Osteocyte (in vitro differentiated cells): ENCODE measurements around the gene DUOXA1. TPM values are rescaled to one million over a fixed set of nuclear protein-coding genes. Genes with fewer than 3 reads are reported as not detected.

Experiments
- DNase-seq: peaks from one replicate; pipeline ENCODE4 v3.0.0; 2021; ENCODE audit warnings: mixed read lengths; ENCODE audit not compliant: unreplicated experiment; ENCODE audit errors: extremely low spot score
- H3K27ac Mint-ChIP-seq: one replicate; pipeline ENCODE4 v1.8.0; 2021; ENCODE audit warnings: mild to moderate bottlenecking, mixed read lengths; ENCODE audit not compliant: unreplicated experiment
- H3K27me3 Mint-ChIP-seq: one replicate; pipeline ENCODE4 v1.8.0; 2021; ENCODE audit warnings: mixed read lengths; ENCODE audit not compliant: unreplicated experiment
- H3K36me3 Mint-ChIP-seq: one replicate; pipeline ENCODE4 v1.8.0; 2021; ENCODE audit warnings: mixed read lengths; ENCODE audit not compliant: unreplicated experiment
- H3K4me1 Mint-ChIP-seq: one replicate; pipeline ENCODE4 v1.8.0; 2021; ENCODE audit warnings: mixed read lengths; ENCODE audit not compliant: unreplicated experiment
- H3K4me3 Mint-ChIP-seq: one replicate; pipeline ENCODE4 v1.8.0; 2021; ENCODE audit warnings: mild to moderate bottlenecking, moderate library complexity, mixed read lengths; ENCODE audit not compliant: unreplicated experiment
- H3K9me3 Mint-ChIP-seq: one replicate; pipeline ENCODE4 v1.8.0; 2021; ENCODE audit warnings: mixed read lengths; ENCODE audit not compliant: unreplicated experiment
- long read RNA-seq: library from polyadenylated mRNA; unstranded; transcript quantifications from one replicate; pipeline ENCODE4 v2.0.0, GENCODE V29; 2021
- total RNA-seq: library from RNA; stranded (reverse); gene quantifications from 2 replicates; pipeline ENCODE4 v1.2.1, GENCODE V29; 2021
- TF ChIP-seq, protein P1 (sequence below): fragments of 200-600 bp; sonication (generic); IDR thresholded peaks from 2 replicates; pipeline ENCODE4 v1.5.0; 2021; ENCODE audit warnings: antibody characterized with exemption, mild to moderate bottlenecking, moderate library complexity

The DUOXA1 gene, protein sequence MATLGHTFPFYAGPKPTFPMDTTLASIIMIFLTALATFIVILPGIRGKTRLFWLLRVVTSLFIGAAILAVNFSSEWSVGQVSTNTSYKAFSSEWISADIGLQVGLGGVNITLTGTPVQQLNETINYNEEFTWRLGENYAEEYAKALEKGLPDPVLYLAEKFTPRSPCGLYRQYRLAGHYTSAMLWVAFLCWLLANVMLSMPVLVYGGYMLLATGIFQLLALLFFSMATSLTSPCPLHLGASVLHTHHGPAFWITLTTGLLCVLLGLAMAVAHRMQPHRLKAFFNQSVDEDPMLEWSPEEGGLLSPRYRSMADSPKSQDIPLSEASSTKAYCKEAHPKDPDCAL
- total RNA-seq: not detected in 2 replicates
- long read RNA-seq: 0 reads

DNA sequence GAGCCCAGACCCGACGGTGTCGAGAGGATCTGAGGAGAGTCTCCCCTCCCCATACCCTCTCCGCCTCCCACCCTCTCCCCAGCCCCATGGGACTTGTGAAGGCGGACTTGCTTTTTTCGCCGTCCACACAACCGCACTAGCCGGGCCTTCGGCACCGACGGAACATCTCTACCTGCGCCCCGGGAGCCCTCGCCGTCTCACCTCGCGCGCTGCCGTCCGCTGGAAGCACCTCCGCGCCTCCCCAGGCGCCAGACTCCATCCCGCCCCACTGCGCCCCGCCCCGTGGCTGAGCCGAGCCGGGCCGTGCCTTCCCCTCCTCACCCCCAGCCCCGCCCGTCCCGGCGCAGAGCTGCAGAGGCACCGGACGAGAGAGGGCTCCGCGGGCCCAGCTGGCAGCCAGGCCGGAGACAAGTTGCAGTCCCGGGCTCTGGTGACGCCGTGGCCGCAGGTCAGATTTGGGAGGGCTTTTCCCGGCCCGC lies at the start of gene DUOXA1, which contains the start of gene DUOX1:
Gene DUOXA1, minus strand, starts transcription at position 229 of the 479 bp plus-strand sequence. CDS start 6,865 bp downstream, outside the sequence.
Gene DUOX1, plus strand, starts transcription at position 344 of the 479 bp plus-strand sequence. CDS start 1,973 bp downstream, outside the sequence.
- Mint-ChIP-seq H3K4me3 (no peak within 1 kb of the TSS), H3K36me3 (no peaks in the 10 kb centered on the region), H3K27me3 (peaks cover 82% of the 10 kb centered on the region), H3K27ac (no peak within 1 kb of the TSS), H3K4me1 (peaks cover 7% of the 10 kb centered on the region), H3K9me3 (no peaks in the 10 kb centered on the region)
- DNase-seq: no peak
- TF ChIP-seq, protein P1, sequence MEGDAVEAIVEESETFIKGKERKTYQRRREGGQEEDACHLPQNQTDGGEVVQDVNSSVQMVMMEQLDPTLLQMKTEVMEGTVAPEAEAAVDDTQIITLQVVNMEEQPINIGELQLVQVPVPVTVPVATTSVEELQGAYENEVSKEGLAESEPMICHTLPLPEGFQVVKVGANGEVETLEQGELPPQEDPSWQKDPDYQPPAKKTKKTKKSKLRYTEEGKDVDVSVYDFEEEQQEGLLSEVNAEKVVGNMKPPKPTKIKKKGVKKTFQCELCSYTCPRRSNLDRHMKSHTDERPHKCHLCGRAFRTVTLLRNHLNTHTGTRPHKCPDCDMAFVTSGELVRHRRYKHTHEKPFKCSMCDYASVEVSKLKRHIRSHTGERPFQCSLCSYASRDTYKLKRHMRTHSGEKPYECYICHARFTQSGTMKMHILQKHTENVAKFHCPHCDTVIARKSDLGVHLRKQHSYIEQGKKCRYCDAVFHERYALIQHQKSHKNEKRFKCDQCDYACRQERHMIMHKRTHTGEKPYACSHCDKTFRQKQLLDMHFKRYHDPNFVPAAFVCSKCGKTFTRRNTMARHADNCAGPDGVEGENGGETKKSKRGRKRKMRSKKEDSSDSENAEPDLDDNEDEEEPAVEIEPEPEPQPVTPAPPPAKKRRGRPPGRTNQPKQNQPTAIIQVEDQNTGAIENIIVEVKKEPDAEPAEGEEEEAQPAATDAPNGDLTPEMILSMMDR: no peak

DNA sequence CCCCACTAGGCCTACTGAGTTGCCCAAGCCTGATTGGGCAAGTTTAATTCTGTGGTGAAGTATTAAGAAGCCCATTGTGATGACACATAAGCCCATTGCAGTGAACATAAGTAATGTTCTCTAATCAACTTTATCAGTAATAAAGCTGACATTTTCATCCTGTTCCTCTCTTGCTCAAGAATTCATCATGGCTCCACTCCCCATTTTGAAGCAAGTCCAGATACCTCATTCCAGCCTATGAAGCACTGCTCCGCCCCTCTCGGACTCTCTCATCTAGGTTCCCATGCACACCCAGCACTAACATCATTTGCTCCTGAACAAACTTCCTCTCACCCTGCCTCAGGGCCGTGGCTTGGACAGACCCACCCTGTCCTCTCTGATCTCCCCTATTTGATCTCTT lies 47.6 kb upstream of the DUOXA1 start:
- TF ChIP-seq, protein P1: no peak
- H3K4me3 Mint-ChIP-seq: no peak overlapping the region
- no peaks in the 10 kb centered on the region for H3K27me3 Mint-ChIP-seq
- H3K9me3 Mint-ChIP-seq: no peaks in the 10 kb centered on the region
- H3K36me3 Mint-ChIP-seq: peaks cover 14% of the 10 kb centered on the region
- no peak for DNase-seq
- no peak overlapping the region for H3K27ac Mint-ChIP-seq
- peaks cover 12% of the 10 kb centered on the region for H3K4me1 Mint-ChIP-seq

DNA sequence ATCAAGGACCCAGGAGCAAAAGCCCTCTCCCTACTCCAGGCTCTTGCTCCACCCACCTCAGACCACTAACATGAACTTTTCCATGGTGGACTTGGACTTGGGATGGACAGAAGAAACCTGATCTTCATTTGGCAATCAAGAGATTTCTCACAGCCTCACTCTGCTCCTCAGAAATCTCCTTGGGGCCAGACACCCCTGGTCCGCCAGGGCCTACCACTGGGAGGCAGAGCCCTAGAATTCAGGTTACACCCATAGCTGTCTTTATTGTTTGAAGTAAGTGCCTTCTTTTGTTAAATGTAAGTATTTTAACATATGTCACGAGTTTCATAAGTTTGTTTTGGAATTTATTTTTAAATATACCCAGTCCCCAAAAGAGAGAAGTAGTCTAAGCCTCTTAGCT lies 44.9 kb upstream of the DUOXA1 start:
- peaks cover 16% of the 10 kb centered on the region for H3K36me3 Mint-ChIP-seq
- no peak for DNase-seq
- no peaks in the 10 kb centered on the region for H3K9me3 Mint-ChIP-seq
- TF ChIP-seq, protein P1: no peak
- H3K4me3 Mint-ChIP-seq: no peak overlapping the region
- H3K27me3 Mint-ChIP-seq: no peaks in the 10 kb centered on the region
- peaks cover 2% of the 10 kb centered on the region for H3K4me1 Mint-ChIP-seq
- no peak overlapping the region for H3K27ac Mint-ChIP-seq

DNA sequence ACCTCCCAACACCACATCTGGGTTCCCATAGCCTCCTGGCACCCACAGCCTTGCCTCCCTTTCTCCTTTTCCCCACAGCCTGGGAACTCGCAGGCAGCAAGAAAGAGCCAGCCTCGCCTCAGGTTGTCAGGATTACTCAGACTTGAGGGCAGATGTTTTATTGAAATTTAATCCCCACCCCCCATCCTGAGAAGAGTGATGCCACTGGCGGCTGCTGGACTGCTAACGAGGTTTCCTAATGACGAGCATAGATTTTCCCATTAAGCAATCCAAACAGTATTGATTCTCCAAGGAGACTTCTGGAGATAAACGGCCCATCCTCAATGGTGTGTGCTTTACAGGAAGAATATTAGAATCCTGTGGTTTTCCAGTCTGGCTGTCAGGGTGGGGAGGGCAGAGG lies 44.4 kb upstream of the DUOXA1 start:
- Mint-ChIP-seq H3K4me3 (no peak overlapping the region), H3K27ac (no peak overlapping the region), H3K36me3 (peaks cover 16% of the 10 kb centered on the region), H3K9me3 (no peaks in the 10 kb centered on the region), H3K27me3 (no peaks in the 10 kb centered on the region), H3K4me1 (peaks cover 4% of the 10 kb centered on the region)
- DNase-seq: no peak
- TF ChIP-seq, protein P1: no peak

DNA sequence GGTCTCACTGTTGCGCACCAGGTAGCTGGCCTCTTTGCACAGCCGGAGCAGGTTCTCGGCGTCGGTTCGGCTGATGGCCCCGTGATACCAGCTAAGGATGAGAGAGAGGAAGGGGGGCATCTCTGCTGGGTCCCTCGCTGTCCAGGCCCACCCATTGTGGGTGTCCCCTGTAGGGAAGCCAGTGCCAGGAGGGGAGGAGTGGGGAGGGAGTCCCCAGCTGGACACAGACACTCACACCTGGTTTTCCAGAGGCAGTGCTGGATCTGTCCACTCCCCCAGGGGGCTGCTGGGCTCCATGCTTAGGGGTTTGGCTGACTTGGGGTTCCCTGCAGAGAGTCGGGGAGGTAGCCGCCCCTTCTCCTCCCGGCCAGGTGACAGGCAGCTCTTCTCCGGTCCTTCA lies 42.2 kb upstream of the DUOXA1 start:
- Mint-ChIP-seq H3K36me3 (peaks cover 10% of the 10 kb centered on the region), H3K4me1 (peaks cover 11% of the 10 kb centered on the region), H3K27ac (no peak overlapping the region), H3K27me3 (no peaks in the 10 kb centered on the region), H3K9me3 (no peaks in the 10 kb centered on the region), H3K4me3 (no peak overlapping the region)
- TF ChIP-seq, protein P1: no peak
- peak; percentile 73 for DNase-seq
